ENCODE data around the gene FOXA1. TPM values are rescaled to one million over a fixed set of nuclear protein-coding genes. Genes with fewer than 3 reads are reported as not detected.
A peak's percentile ranks its signal among the peaks of the same experiment; 100 is the strongest.

The FOXA1 gene
- total and polyA plus RNA-seq, 4 donors = 14.3 to 67.2 (median 23.6) TPM

DNA sequence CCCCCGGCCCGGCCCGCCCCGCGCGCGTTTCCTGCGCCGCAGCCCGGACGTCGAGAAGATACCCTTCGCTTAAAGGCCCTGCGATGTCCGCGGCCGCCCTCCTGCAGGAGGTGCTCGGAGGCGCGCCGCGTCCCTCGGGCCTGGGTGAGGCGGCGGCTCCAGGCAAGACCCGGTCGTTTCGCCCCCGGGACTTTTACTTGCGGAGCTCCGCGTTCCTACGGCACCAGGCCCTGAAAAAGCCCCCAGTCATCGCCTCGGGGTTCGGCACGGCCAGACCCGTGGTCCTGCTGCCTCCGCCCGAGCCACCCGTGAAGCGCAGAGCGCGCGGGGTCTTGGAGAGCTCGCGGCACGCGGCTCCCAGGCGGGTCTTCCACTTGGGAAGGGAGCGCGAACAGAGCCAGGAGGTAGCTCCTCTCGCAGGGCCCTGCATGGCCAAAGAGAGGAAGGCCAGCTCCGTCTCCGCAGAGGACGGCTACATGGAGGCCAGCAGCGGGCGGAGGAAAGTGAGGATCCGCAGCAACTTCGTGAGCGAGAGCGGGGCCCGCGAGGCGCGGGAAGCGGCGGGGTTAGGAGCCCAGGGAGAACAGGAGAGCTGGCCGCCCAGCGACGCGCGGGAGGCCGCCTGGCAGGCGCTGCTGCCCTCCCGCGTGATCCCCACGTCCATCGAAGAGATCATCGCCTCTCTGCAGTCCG, 27.3 kb upstream of the FOXA1 start:
- ATAC-seq (ENCODE audit: insufficient read depth, low FRiP score) (no peak), DNase-seq (peak; percentile 58 to 67 (median 58))
- Histone ChIP-seq H3K9me3 (ENCODE audit: control insufficient read depth in 4 of 4, insufficient read depth in 3 of 4, low read length in 3 of 4) (peaks cover 0 to 4% (median 0%) of the 10 kb centered on the region in 4 donors), H3K9ac (ENCODE audit: insufficient read depth in 1 of 2, low read length in 2 of 2) (no peak overlapping the region), H3K4me1 (ENCODE audit: control insufficient read depth in 5 of 5, insufficient read depth in 5 of 5, low read length in 5 of 5) (peaks cover 0 to 3% (median 0%) of the 10 kb centered on the region in 5 donors), H3K4me3 (no peak overlapping the region), H3K27me3 (ENCODE audit: control insufficient read depth in 3 of 3, insufficient read depth in 3 of 3, low read length in 2 of 3) (peaks cover 0 to 4% (median 0%) of the 10 kb centered on the region in 3 donors), H3K36me3 (ENCODE audit: control insufficient read depth in 4 of 4, insufficient read depth in 4 of 4, low read length in 4 of 4) (no peaks in the 10 kb centered on the region), H3K27ac (ENCODE audit: low read depth in 1 of 2, low read length in 1 of 2) (no peak overlapping the region)
- TF ChIP-seq, protein P1, sequence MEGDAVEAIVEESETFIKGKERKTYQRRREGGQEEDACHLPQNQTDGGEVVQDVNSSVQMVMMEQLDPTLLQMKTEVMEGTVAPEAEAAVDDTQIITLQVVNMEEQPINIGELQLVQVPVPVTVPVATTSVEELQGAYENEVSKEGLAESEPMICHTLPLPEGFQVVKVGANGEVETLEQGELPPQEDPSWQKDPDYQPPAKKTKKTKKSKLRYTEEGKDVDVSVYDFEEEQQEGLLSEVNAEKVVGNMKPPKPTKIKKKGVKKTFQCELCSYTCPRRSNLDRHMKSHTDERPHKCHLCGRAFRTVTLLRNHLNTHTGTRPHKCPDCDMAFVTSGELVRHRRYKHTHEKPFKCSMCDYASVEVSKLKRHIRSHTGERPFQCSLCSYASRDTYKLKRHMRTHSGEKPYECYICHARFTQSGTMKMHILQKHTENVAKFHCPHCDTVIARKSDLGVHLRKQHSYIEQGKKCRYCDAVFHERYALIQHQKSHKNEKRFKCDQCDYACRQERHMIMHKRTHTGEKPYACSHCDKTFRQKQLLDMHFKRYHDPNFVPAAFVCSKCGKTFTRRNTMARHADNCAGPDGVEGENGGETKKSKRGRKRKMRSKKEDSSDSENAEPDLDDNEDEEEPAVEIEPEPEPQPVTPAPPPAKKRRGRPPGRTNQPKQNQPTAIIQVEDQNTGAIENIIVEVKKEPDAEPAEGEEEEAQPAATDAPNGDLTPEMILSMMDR (IDR thresholded peaks at IDR 0.05; ENCODE audit: control extremely low read depth, extremely low read depth) = no peak
- WGBS, 2 donors = 9 to 30% methylated on average over 81 of the region's 81 CpGs

DNA sequence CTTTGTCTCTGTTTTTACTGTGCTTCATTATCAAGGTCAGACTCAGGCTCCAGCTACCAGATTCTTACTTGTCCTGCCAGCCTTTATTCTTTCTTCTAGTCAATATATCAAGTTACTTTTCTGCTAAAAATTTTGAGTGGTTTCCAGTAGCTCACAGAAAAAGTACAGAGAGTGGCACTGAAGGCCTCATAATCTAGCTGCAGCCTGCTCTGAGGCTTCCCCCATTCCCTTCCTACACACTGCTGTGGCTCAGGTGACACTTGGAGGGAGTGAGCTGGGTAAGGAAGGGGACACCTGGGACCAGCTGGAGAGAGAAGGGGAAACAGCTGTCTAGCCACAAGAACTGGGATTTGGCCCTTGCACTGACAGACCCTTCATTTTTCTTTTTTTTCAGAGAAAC, 25.8 kb upstream of the FOXA1 start:
- no peak for ATAC-seq (ENCODE audit: insufficient read depth, low FRiP score)
- DNase-seq = no peak
- H3K36me3 ChIP-seq (ENCODE audit: control insufficient read depth in 4 of 4, insufficient read depth in 4 of 4, low read length in 4 of 4) = no peaks in the 10 kb centered on the region
- H3K4me1 ChIP-seq (ENCODE audit: control insufficient read depth in 5 of 5, insufficient read depth in 5 of 5, low read length in 5 of 5) = peaks cover 0 to 3% (median 0%) of the 10 kb centered on the region in 5 donors
- no peak overlapping the region for H3K9ac ChIP-seq (ENCODE audit: insufficient read depth in 1 of 2, low read length in 2 of 2)
- no peak overlapping the region for H3K27ac ChIP-seq (ENCODE audit: low read depth in 1 of 2, low read length in 1 of 2)
- peaks cover 2 to 7% (median 5%) of the 10 kb centered on the region in 4 donors for H3K9me3 ChIP-seq (ENCODE audit: control insufficient read depth in 4 of 4, insufficient read depth in 3 of 4, low read length in 3 of 4)
- H3K4me3 ChIP-seq = no peak overlapping the region
- TF ChIP-seq, protein P1 (IDR thresholded peaks at IDR 0.05; ENCODE audit: control extremely low read depth, extremely low read depth) = no peak
- peaks cover 0 to 4% (median 0%) of the 10 kb centered on the region in 3 donors for H3K27me3 ChIP-seq (ENCODE audit: control insufficient read depth in 3 of 3, insufficient read depth in 3 of 3, low read length in 2 of 3)

DNA sequence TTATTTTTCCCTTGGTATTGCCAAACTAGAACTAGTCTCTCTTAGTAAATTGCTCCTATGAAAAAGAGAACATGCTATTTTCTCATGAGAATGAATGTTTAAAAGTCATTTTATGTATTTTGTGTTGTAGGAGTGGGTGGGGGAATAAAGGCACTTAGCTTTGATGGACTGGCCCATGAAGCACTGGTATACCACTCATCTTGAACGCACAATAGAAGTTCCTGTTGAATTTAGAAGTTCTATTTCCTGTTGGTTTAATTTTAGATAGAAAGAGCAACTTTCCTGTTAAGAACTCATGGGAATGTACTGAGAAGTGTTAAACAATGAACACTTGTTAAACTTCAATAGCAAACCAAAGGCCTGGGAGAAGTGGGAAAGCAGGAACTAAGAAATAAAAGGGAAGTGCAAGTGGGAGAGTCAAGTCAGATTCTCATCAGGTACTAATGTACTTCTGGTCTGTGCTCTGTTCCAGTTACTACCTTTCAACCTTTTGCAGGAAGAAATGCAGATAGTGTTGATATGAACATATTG, 23.5 kb upstream of the FOXA1 start:
- H3K9ac ChIP-seq (ENCODE audit: insufficient read depth in 1 of 2, low read length in 2 of 2) = no peak overlapping the region
- DNase-seq (peak in 2 of 3 donors; percentile 39 to 57), ATAC-seq (ENCODE audit: insufficient read depth, low FRiP score) (no peak)
- no peaks in the 10 kb centered on the region for H3K36me3 ChIP-seq (ENCODE audit: control insufficient read depth in 4 of 4, insufficient read depth in 4 of 4, low read length in 4 of 4)
- H3K27ac ChIP-seq (ENCODE audit: low read depth in 1 of 2, low read length in 1 of 2) = no peak overlapping the region
- H3K27me3 ChIP-seq (ENCODE audit: control insufficient read depth in 3 of 3, insufficient read depth in 3 of 3, low read length in 2 of 3) = peaks cover 0 to 4% (median 0%) of the 10 kb centered on the region in 3 donors
- WGBS, 2 donors = 36 to 49% methylated on average over 1 of the region's 1 CpG
- peaks cover 3 to 13% (median 6%) of the 10 kb centered on the region in 4 donors for H3K9me3 ChIP-seq (ENCODE audit: control insufficient read depth in 4 of 4, insufficient read depth in 3 of 4, low read length in 3 of 4)
- no peak overlapping the region for H3K4me3 ChIP-seq
- TF ChIP-seq, protein P1 (IDR thresholded peaks at IDR 0.05; ENCODE audit: control extremely low read depth, extremely low read depth) = no peak
- H3K4me1 ChIP-seq (ENCODE audit: control insufficient read depth in 5 of 5, insufficient read depth in 5 of 5, low read length in 5 of 5) = peaks cover 0 to 3% (median 0%) of the 10 kb centered on the region in 5 donors

Data from lung (tissue), 12 donors.